Choroid plexus epithelial cell (primary cell): ENCODE results near the gene CCSAP.
"Not testable (repeated sequence)": the region's sequence is repeated elsewhere in the genome, so short reads cannot be mapped to it uniquely, and the experiment has no call there.

Experiments
- DNase-seq: peaks from one replicate; pipeline ENCODE4 v3.0.0-alpha.2; 2010; ENCODE audit warnings: low read depth
- H3K4me3 ChIP-seq: 2 replicates; pipeline ENCODE4 v1.5.1; 2011; ENCODE audit warnings: low read depth, mild to moderate bottlenecking, control low read depth, low read length, moderate library complexity
- CTCF ChIP-seq: conservative IDR thresholded peaks from 2 replicates; pipeline ENCODE4 v1.5.1; 2011; ENCODE audit warnings: low read depth, mild to moderate bottlenecking, control low read depth, inconsistent platforms, low read length, moderate library complexity

The CCSAP gene

GRCh38 chr1:229339520-229339919 is 3.3 kb downstream of the CCSAP start:
- no peak for TF ChIP-seq CTCF
- DNase-seq, result no peak
- no peak overlapping the region for H3K4me3 ChIP-seq

- H3K4me3 ChIP-seq, result no peak overlapping the region
- TF ChIP-seq CTCF, result no peak
- no peak for DNase-seq
These were observed 3.8 kb downstream of the CCSAP start for GRCh38 chr1:229339086-229339485.

GRCh38 chr1:229336345-229336744 is 6.5 kb downstream of the CCSAP start:
- H3K4me3 ChIP-seq, result no peak overlapping the region
- TF ChIP-seq CTCF, result no peak
- DNase-seq, result no peak

- DNase-seq, result no peak
- no peak overlapping the region for H3K4me3 ChIP-seq
- no peak for TF ChIP-seq CTCF
These were observed 8.1 kb downstream of the CCSAP start for GRCh38 chr1:229334716-229335115.

- no peak for TF ChIP-seq CTCF
These were observed 8.6 kb downstream of the CCSAP start for GRCh38 chr1:229334269-229334668.

GRCh38 chr1:229328598-229329362 is 14.1 kb downstream of the CCSAP start:
- no peak for DNase-seq
- H3K4me3 ChIP-seq, result no peak overlapping the region
- TF ChIP-seq CTCF, result no peak

More at GRCh38 chr1:229334269-229334668, 8.6 kb downstream of the CCSAP start:
- no peak for DNase-seq
- H3K4me3 ChIP-seq, result no peak overlapping the region

- DNase-seq, H3K4me3 ChIP-seq: not testable (repeated sequence)
These were observed 15.1 kb downstream of the CCSAP start for GRCh38 chr1:229327765-229328164.

- no peak for DNase-seq
- H3K4me3 ChIP-seq, result no peak overlapping the region
These were observed 16.2 kb downstream of the CCSAP start for GRCh38 chr1:229326601-229327000.

More at GRCh38 chr1:229326601-229327000, 16.2 kb downstream of the CCSAP start:
- TF ChIP-seq CTCF, result no peak
